Endothelial cell of umbilical vein (primary cell): ENCODE data around the gene EPB41L4B.

Source experiments
- EZH2 ChIP-seq: IDR thresholded peaks from 2 replicates; pipeline ENCODE4 v1.6.1; 2012; ENCODE audit warnings: borderline replicate concordance, low read depth, mild to moderate bottlenecking, moderate library complexity, low read length, inconsistent platforms; ENCODE audit not compliant: severe bottlenecking
- FOS ChIP-seq: IDR thresholded peaks from 2 replicates; pipeline ENCODE4 v1.6.1; 2011; ENCODE audit warnings: mild to moderate bottlenecking, low read length, moderate library complexity, borderline replicate concordance; ENCODE audit not compliant: insufficient read depth
- GATA2 ChIP-seq: IDR thresholded peaks from 2 replicates; pipeline ENCODE4 v1.7.0; 2011; ENCODE audit warnings: low read depth, mild to moderate bottlenecking, moderate library complexity, mixed read lengths, low read length; ENCODE audit not compliant: insufficient read length, insufficient read depth
- MAX ChIP-seq: IDR thresholded peaks from 2 replicates; pipeline ENCODE4 v1.6.1; 2011; ENCODE audit not compliant: insufficient read depth, insufficient read length
- POLR2A ChIP-seq: IDR thresholded peaks from 2 replicates; pipeline ENCODE4 v1.6.1; 2012; ENCODE audit warnings: low read depth, mild to moderate bottlenecking, control low read depth, low read length
- POLR2AphosphoS5 ChIP-seq: IDR thresholded peaks from 2 replicates; pipeline ENCODE4 v1.6.1; 2012; ENCODE audit warnings: low read depth, mild to moderate bottlenecking, control low read depth, low read length, moderate library complexity; ENCODE audit not compliant: insufficient read depth
- TF ChIP-seq, protein P1 (sequence below), 2 donors: IDR thresholded peaks; 1 replicate in 1 of 2; 2 replicates in 1 of 2; pipeline ENCODE4 v1.5.1; 2011; ENCODE audit warnings: low read length in 2 of 2, mild to moderate bottlenecking in 2 of 2, moderate library complexity in 2 of 2, control low read depth in 1 of 2, inconsistent platforms in 1 of 2, low read depth in 1 of 2; ENCODE audit not compliant: insufficient read depth in 1 of 2; ENCODE audit errors: extremely low read depth in 1 of 2

- TF ChIP-seq, protein P1, sequence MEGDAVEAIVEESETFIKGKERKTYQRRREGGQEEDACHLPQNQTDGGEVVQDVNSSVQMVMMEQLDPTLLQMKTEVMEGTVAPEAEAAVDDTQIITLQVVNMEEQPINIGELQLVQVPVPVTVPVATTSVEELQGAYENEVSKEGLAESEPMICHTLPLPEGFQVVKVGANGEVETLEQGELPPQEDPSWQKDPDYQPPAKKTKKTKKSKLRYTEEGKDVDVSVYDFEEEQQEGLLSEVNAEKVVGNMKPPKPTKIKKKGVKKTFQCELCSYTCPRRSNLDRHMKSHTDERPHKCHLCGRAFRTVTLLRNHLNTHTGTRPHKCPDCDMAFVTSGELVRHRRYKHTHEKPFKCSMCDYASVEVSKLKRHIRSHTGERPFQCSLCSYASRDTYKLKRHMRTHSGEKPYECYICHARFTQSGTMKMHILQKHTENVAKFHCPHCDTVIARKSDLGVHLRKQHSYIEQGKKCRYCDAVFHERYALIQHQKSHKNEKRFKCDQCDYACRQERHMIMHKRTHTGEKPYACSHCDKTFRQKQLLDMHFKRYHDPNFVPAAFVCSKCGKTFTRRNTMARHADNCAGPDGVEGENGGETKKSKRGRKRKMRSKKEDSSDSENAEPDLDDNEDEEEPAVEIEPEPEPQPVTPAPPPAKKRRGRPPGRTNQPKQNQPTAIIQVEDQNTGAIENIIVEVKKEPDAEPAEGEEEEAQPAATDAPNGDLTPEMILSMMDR (IDR thresholded peaks at IDR 0.05; ENCODE audit: extremely low read depth in 1 of 2, insufficient read depth in 1 of 2, low read depth in 1 of 2, low read length in 2 of 2): no peak
- TF ChIP-seq POLR2A: no peak
- TF ChIP-seq EZH2: no peak
- no peak for TF ChIP-seq MAX
- no peak for TF ChIP-seq POLR2AphosphoS5
- no peak for TF ChIP-seq FOS
- no peak for TF ChIP-seq GATA2
Measured at GRCh38 chr9:109253241-109253636, 67.6 kb downstream of the EPB41L4B start.
